Hematopoietic multipotent progenitor cell treated with erythropoietin and hydrocortisone succinate and interleukin-3 and kit ligand, for 4 days (in vitro differentiated cells): Measurements from ENCODE around the gene ERICH6B.
"Not testable (repeated sequence)": the region's sequence is repeated elsewhere in the genome, so short reads cannot be mapped to it uniquely, and the experiment has no call there.

Experiments
- DNase-seq: peaks from one replicate; pipeline ENCODE4 v3.0.0-alpha.2; 2015

ERICH6B gene

DNA sequence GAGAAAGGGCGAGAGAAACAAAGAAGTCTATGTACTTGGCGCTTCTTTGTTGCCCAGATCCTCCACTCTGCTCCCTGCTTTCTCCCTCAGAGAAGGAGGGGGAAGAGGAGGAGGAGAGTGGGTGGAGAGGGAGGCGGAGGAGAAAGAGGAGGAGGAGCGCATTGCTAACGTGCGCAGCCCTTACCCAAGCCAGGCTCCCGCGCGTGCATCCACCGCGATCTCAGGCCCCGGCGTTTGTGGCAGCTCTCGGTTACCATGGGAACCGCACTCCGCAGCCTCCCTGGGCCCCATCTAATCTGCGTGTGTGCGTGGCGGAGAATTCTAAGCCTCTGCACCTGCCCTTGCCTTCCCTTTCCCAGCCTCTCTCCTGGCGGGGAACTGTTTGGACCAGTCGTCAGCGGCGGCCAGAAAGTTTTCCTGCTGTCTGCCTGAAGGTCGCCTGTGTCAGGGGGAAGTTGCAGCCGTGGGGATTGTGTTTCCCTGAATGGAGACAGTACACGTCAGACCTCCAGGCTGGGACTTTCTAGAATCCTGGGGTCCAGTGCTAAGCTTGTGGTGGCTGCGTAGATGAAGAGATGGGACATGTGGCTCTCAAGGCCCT, at the start of gene ERICH6B:
ERICH6B (minus strand) TSS at position 239 of the 601 bp plus-strand sequence. CDS start 18,734 bp downstream, outside the sequence.
- peak; percentile 65 for DNase-seq

DNA sequence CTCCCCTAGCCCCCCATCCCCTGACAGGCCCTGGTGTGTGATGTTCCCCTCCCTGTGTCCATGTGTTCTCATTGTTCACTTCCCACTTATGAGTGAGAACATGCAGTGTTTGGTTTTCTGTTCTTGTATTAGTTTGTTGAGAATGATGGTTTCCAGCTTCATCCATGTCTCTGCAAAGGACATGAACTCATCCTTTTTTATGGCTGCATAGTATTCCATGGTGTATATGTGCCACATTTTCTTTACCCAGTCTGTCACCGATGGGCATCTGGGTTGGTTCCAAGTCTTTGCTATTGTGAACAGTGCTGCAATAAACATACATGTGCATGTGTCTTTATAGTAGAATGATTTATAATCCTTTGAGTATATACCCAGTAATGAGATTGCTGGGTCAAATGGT, 47.4 kb upstream of the ERICH6B start:
- DNase-seq = not testable (repeated sequence)

DNA sequence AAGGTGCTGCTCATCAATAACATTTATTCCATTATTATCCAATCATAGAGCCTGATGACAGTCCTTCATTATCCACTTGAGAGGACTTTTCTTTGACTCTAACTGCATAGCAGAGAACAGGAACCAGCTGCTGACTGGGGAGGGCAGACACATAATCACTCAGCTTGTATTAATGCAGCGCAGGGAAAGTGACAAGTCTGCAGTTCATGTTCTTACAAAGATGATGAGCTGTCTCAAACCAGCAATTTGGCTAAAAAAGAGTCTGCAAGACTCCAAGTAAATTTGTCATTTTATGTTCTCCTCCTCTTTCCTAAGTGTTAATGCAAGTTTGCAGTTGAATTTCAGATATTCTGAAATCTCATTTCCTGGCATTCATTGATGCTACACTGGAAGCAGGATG, 46.6 kb upstream of the ERICH6B start:
- DNase-seq = no peak

DNA sequence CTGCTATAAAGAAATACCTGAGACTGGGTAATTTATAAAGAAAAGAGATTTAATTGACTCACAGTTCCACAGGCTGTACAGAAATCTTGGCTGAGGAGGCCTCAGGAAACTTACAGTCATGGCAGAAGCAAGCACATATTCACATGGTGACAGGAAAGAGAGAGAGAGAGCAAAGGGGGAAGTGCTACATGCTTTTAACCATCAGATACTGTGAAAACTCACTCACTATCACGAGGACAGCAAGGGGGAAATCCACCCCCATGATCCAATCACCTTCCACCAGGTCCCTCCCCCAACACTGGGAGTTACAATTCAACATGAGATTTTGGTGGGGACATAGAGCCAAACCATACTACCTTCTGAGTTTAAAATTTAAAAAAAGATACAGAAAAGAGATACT, 44.9 kb upstream of the ERICH6B start:
- peak; percentile 37 for DNase-seq

DNA sequence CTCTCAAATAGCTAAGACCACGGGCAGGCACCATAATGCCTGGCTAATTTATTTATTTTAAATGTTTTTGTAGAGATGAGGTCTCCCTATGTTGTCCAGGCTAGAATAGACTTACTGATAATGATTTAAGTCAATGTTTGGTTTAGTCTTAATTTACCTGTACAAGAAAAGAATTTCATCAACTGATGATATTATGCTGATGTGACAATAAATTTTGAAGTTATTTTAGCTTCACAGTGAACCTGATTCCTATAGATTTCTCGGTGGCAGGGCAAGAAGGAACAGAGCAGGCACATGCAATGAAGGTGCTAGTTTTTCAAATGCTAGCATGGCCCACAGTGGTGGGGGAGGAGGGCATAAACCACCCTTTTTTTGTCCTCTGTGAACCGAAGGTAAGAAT, 44.0 kb upstream of the ERICH6B start:
- DNase-seq = no peak

DNA sequence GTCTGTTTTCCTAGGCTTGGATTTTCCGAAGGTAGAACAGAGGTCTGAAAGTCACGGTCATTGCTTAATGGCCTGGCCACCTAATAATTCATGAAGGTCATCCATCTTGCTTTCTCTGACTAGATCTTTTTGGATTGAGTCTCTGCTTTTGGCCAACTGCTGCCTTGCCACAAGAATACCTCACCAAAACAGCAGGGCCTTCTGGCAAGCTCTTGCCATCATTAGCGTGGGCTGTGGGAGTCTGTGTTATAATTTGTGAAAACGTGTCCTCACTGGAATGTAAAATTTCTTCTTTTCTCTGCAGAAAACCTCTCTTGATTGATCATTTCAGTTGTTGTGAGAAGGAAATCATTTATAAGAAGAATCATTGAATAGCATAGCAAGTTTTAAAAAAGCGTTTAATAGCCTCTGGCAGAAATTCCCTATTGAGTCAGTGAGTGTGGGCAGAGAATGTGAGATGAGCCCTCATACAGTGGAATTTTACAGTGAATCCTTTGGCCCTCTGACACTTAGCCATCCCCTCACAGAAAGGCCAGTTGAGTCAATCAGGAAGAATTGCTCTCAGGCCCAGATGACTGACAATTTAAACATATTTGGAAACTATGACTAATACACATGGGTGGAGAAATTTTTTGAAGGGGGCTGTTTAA, 43.2 kb upstream of the ERICH6B start:
- DNase-seq = no peak

DNA sequence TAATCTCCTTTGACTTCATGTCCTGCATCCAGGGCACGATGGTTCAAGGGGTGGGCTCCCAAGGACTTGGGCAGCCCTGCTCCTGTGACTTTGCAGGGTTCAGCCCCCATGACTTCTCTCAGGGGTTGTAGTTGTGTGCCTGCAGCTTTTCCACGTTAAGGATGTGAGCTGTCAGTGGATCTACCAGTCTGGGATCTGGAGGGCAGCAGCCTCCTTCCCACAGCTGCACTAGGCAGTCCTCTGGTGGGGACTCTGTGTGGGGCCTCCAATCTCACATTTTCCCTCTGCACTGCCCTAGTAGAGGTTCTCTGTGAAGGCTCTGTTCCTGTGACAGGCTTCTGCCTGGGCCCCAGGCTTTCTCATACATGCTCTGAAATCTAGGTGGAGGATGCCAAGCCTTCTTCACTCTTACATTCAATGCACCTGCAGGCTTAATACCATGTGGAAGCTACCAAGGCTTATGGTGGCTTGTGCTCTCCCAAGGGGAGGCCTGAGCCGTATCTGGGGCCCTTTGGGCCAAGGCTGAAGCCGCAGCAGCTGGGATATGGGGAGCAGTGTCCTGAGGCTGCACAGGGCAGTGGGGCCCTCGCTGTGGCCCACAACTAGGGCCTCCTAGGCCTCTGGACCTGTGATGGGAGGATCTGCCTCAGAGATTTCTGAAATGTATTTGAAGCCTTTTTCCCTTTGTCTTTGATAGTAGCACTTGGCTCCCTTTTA, 39.3 kb upstream of the ERICH6B start:
- DNase-seq = no peak

DNA sequence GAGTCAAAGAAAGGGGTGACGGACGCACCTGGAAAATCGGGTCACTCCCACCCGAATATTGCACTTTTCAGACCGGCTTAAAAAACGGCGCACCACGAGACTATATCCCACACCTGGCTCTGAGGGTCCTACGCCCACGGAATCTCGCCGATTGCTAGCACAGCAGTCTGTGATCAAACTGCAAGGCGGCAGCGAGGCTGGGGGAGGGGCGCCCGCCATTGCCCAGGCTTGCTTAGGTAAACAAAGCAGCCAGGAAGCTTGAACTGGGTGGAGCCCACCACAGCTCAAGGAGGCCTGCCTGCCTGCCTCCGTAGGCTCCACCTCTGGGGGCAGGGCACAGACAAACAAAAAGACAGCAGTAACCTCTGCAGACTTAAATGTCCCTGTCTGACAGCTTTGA, 29.7 kb upstream of the ERICH6B start:
- not testable (repeated sequence) for DNase-seq

DNA sequence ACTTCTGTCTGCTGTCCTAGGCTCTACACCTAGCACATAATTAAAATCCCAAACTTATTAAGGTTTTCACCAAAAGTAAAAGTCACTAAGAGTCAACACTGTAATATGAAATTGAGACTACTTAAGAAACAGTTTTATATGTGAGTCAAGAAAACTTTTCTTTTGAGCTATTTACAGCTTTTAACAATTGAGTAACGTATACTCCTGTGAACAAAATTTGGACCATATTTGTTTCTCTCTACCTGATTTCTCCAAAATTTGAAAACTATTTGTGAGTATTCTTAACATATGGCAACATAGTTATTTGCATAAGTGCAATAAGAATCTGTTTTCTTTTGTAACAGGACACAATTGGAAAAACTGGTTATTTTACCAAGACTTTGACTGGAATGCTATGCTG, 26.6 kb upstream of the ERICH6B start:
- DNase-seq = not testable (repeated sequence)

DNA sequence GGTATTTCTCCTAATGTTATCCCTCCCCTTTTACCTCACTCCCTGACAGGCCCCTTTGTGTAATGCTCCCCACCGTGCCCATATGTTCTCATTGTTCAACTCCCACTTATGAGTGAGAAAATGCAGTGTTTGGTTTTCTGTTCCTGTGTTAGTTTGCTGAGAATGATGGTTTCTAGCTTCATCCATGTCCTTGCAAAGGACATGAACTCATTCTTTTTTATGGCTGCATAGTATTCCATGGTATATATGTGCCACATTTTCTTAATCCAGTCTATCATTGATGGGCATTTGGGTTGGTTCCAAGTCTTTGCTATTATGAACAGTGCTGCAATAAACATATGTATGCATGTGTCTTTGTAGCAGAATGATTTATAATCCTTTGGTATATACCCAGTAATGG, 19.8 kb upstream of the ERICH6B start:
- not testable (repeated sequence) for DNase-seq

DNA sequence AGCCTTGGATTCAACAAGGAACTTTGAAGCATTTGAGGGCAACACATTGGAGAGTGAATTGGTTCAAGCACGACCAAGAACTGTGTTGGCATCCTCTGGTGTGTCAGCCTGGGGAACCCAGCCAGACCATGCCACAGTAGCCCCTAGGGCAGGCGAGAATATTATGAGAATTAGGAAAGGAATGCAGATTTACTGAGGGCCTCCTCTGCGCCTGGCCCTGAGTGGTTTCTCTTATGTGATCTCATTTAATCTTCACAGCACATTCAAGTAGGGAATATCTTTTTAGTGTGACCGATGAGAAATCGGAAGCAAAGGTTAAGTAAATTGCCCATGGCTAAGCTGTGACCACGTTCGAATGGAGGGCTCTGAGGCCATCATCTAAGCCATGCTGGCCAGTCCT, 15.3 kb upstream of the ERICH6B start:
- DNase-seq = no peak

DNA sequence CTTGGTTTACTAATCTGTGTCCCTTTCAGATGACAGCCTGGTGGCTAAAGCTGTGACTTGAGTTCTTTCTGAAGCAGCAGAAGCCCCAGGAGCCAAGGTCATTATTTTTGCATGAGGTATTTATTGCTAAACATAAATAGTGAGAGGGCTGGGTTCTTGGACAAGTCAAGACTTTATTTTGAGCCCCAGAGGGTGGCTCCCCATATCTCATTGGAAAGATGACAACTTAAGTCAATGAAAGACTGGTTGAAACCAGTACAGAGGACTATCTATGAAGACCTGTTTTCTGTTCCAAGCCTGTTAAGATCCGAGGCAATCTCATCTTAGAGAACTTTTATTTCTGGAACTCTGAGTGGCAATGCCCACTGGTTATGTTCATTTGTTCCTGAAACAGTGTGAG, 14.4 kb upstream of the ERICH6B start:
- no peak for DNase-seq

DNA sequence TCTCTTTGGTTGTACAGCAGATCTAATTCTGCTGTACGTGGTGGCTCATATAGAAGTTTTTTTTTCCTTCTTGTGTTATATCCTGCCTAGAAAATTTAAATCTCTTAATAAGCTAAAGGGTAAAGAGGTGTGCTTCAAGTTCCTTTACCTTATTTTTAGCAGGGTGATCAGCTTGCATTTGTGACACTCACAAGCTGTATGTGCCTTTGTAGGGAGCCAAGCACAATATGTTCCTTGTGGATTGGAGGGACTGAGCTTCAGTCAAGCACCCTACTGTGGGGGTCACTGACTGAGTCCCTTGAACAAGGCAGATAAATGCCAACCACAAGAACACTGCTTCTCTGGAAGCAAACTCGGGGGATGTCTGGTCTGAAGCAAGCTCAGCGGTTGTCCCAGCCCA, 12.6 kb upstream of the ERICH6B start:
- no peak for DNase-seq

DNA sequence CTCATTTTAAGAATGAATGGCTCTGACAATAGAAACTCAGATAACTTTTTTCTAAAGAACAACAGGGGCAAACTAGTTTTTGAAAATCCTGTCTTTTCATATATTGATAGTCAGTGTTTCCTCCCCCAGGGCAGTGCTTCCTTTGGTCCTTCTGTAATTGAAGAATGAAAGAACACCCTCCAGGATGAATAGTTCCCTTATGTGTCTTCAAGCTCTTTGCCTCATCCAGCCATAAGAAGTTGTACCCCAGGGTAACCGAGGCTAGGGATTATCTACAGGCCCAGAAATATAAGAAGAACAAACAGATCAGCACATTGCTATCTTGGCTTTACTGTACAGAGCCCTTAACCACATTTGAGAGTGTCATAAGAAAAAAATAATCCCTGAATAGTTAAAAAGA, 12.1 kb upstream of the ERICH6B start:
- DNase-seq = peak; percentile 40

DNA sequence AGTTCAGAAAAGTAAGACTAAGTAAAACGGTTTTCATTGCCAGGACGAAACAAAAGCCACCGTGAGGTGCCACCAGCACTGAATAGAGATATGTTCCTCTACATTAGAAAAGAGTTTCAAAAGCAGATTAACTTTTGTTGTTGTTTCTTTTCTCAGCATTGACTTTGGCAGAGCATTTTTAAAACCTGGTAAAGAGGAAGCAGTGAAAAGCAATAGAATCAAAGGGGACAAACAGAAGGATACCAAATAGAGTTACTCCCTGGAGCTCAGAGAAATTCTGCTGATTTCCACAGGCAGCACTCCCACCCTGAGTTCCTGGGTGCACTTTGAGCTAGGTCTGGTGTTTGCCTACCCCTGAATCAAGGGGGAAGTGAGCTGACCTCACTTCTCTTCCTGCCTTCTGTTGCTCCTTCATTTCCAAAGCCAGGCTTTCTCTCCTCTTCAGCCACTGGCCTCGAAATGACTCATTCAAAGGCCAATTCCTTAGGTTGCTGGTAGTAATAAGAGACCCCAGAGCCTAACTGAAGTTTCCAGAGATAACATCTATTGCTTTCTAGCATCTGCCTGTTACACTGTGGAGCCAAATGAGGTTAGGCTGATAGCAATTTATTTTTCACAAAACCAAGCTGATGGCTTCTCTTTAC, 11.3 kb upstream of the ERICH6B start:
- DNase-seq = peak; percentile 35

DNA sequence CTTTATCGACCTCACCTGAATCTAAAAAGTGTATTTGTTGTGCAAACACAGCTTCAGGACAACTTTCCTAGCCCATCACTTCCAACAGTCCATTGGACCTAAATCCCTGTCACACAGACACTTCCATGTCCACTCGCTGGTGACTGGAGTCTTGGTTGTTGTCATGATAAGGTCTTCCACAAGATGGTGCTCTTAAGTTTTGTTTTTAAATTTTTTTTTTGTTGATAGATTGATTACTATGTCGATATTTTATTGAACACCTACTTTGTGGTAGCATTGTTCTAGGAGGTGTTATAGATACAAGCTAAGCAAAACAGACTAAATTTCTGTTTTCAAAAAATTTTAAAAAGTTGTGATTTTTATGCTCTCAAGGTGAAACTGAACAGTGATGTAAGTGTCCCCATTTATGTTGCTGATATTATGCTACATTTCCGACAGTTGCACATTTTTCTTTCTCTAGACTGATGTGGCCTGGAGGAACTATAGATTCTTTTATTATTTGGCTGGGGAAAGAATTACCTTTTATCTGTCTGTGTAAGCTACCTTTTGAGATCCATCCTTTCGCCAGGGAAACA, 8.1 kb upstream of the ERICH6B start:
- peak; percentile 46 for DNase-seq

DNA sequence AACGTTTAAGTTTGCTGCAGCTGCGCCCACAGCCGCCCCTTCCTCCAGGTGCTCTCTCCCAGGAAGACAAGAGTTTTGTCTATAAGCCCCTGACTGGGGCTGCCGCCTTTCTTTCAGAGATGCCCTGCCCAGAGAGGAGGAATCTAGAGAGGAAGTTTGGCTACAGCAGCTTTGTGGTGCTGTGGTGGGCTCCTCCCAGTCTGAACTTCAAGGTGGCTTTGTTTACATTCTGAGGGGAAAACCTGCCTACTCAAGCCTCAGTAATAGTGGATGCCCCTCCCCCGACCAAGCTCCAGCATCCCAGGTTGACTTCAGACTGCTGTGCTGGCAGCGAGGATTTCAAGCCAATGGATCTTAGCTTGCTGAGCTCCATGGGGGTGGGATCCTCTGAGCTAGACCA, 6.4 kb upstream of the ERICH6B start:
- DNase-seq = no peak

DNA sequence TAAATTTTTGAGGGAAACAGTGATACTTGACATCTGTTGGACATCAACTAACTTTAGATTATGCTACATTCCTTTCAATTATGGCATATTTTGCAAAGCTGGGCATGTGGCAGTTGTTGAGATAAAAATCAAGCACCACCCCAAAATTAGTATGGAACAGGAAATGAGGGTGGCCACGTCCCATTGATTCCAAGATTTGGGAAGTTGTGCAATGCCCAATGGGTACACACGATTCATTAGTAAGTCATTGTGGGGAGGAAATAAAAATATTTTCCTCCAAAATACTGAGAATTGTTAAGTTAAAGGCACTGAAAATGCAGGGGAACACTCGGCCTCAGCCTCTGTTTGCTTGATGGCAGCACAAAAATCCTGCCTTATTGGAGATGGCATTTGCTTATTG, 7.6 kb downstream of the ERICH6B start:
- DNase-seq = no peak

DNA sequence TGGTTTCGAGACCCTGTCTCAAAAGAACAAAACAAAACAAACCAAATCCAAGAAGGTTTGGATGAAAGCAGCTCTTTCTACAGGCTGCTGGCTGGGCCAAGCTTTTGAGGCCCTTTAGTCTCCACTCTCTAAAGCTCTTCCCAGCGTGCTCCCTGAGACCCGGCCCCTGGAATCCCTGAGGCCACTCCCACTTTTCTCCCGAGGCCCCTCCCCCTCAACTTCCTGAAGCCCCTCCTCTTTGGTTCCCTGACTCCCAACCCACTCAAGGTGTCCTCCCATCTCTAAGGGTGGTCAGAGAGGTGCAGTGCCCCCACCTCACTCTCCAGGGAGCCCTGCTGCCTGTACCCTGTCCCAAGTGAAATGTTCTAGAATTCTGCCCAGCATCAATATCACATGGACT, 10.6 kb downstream of the ERICH6B start:
- DNase-seq = no peak

DNA sequence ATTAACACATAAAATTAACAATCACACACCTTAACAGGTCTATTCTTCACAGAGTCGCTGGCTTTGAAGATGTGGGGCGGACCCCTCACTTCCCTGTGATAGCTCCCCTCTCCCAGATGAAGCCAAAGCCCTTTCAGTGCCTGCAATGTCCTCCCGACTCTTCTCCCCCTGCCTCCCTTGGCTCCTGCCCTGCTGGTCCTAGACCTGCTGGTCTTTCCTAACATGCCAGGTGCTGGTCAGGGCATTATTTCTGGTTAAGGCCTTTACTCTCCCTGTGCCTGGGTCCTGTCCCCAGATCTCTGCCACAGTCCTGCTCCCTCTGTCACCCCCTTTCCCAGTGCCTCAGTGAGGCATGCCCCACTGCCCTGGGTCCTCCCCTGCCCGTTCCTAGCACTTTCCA, 12.2 kb downstream of the ERICH6B start:
- no peak for DNase-seq

DNA sequence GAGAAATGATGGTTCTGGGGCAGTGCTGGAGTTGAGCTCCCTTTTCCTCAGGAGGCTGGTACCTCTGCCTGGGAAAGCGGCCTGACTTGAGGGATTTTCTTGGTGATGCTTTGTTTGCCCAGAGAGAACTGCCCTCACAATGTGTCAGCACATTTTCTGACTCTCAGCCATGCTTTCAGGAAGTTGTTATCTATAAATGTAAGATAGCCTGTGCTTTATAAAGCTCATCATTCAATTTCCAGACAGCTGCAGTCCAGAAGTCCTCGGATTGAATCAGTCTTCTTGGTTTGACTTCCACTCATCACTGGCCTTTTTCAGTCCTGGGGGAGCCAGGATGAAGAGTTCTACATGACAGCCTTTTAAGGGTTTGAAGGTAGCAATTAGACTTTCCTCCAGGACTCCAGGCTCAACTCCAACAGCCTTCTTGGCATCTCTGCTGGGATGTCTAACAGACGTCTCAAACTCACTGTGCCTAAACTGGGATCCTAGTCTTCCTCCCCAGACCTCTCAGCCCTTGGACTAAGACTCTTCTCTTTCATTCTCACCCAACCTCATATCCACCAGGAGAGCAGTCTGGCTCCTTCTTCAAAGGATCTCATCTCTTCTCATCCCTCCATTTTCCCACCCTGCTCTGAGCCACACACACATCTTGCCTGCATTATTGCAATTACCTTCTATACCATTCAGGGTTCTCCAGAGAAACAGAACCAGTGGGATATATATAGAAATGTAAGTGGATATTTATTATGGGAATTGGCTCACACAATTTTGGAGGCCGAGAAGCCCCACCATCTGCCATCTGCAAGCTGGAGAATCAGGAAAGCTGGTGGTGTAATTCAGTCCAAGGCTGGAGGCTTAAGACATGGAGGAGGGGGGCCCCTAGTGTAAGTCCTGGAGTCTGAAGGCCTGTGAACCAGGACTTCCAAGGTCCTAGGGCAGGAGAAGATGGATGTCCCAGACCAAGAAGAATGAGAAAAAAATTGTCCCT, 13.1 kb downstream of the ERICH6B start:
- peak; percentile 48 for DNase-seq

DNA sequence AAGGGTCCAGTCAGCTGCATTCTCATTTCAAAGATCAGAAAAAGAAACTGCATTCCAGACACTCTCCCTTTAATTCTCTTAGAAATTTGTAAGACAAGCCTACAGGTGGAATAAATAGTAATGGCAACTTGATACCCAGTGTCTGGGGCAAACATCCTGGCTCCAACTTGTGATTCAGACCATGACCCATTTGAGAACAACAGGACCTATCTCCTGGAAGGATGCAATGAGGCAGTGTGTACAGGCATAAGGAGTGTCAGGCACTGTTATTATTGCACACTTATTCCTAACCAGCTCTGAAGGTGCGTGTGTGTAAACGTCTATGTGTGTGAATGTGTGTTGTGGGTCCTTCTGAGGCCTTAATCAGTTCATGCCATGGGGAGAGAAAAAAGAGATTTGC, 13.9 kb downstream of the ERICH6B start:
- DNase-seq = no peak
